WTC11 (cell line): ENCODE data around the gene PKD2L1.

Experiments used
- CTCF ChIP-seq: fragments of 200-600 bp; IDR thresholded peaks from 2 replicates; pipeline ENCODE4 v1.8.0; 2022; ENCODE audit warnings: antibody characterized with exemption
- MLX ChIP-seq: sonication (generic); formaldehyde crosslinking; IDR thresholded peaks from 2 replicates; pipeline ENCODE4 v1.8.1; 2023; ENCODE audit warnings: mild to moderate bottlenecking, missing genetic modification reagents, moderate library complexity
- USF2 ChIP-seq: sonication (generic); formaldehyde crosslinking; IDR thresholded peaks from 2 replicates; pipeline ENCODE4 v1.8.1; 2023; ENCODE audit warnings: mild to moderate bottlenecking, missing genetic modification reagents, moderate library complexity

- TF ChIP-seq CTCF (no peak), MLX (no peak), USF2 (CRISPR knock-in tag) (no peak)
These were observed 77.0 kb downstream of the PKD2L1 start for GRCh38 chr10:100253041-100253440.
